Mesendoderm (in vitro differentiated cells): Measurements from ENCODE around the gene ZGPAT.

Experiments used
- DNase-seq: peaks from one replicate; pipeline ENCODE4 v3.0.0; 2013
- H2AK5ac ChIP-seq: 2 replicates; pipeline ENCODE4 v1.6.1; 2013; ENCODE audit warnings: low read length, inconsistent platforms
- H2BK120ac ChIP-seq: 2 replicates; pipeline ENCODE4 v1.6.1; 2013; ENCODE audit warnings: low read depth, mild to moderate bottlenecking, low read length, moderate library complexity, mixed read lengths
- H2BK15ac ChIP-seq: replicated peaks from 2 replicates; pipeline ENCODE4 v1.6.1; 2013; ENCODE audit warnings: low read depth, mild to moderate bottlenecking, moderate library complexity
- H2BK5ac ChIP-seq: 2 replicates; pipeline ENCODE4 v1.6.1; 2013; ENCODE audit warnings: low read length, inconsistent platforms
- H3K18ac ChIP-seq: 2 replicates; pipeline ENCODE4 v1.6.1; 2013; ENCODE audit warnings: mild to moderate bottlenecking, low read length, mixed read lengths
- H3K23ac ChIP-seq: one replicate; pipeline ENCODE4 v1.6.1; 2013; ENCODE audit warnings: low read length
- H3K27ac ChIP-seq: 2 replicates; pipeline ENCODE4 v1.5.1; 2013; ENCODE audit warnings: low read depth, mild to moderate bottlenecking, inconsistent platforms, low read length, moderate library complexity
- H3K27me3 ChIP-seq: 2 replicates; pipeline ENCODE4 v1.6.1; 2013; ENCODE audit warnings: low read length, control low read depth, mild to moderate bottlenecking, inconsistent platforms; ENCODE audit not compliant: insufficient read depth, poor library complexity
- H3K36me3 ChIP-seq: 2 replicates; pipeline ENCODE4 v1.6.1; 2013; ENCODE audit warnings: low read length, inconsistent platforms; ENCODE audit not compliant: control insufficient read depth, insufficient read depth
- H3K4ac ChIP-seq: one replicate; pipeline ENCODE4 v1.6.1; 2013; ENCODE audit warnings: low read depth, mild to moderate bottlenecking, low read length, moderate library complexity
- H3K4me1 ChIP-seq: 2 replicates; pipeline ENCODE4 v1.6.1; 2013; ENCODE audit warnings: low read depth, low read length, inconsistent platforms; ENCODE audit not compliant: control insufficient read depth
- H3K4me2 ChIP-seq: 2 replicates; pipeline ENCODE4 v1.6.1; 2013; ENCODE audit warnings: low read length
- H3K4me3 ChIP-seq: 2 replicates; pipeline ENCODE4 v1.5.1; 2013; ENCODE audit warnings: mild to moderate bottlenecking, low read length
- H3K56ac ChIP-seq: one replicate; pipeline ENCODE4 v1.6.1; 2013; ENCODE audit warnings: low read length
- H3K79me1 ChIP-seq: 2 replicates; pipeline ENCODE4 v1.6.1; 2013; ENCODE audit warnings: low read length, inconsistent platforms
- H3K79me2 ChIP-seq: 2 replicates; pipeline ENCODE4 v1.6.1; 2013; ENCODE audit warnings: mild to moderate bottlenecking, low read length; ENCODE audit not compliant: control insufficient read depth, insufficient read depth
- H3K9ac ChIP-seq: 2 replicates; pipeline ENCODE4 v1.6.1; 2013; ENCODE audit warnings: low read length, inconsistent platforms
- H4K5ac ChIP-seq: one replicate; pipeline ENCODE4 v1.6.1; 2013; ENCODE audit warnings: low read length
- H4K8ac ChIP-seq: one replicate; pipeline ENCODE4 v1.6.1; 2013; ENCODE audit warnings: low read depth, mild to moderate bottlenecking, control low read depth, low read length, moderate library complexity
- WGBS: extraction: QIAGEN DNeasy Blood & Tissue Kit; methylation state at CpG from one replicate; pipeline ENCODE4 v1.1.7; 2013; ENCODE audit warnings: low lambda C conversion rate, missing lambda C conversion rate; ENCODE audit not compliant: insufficient coverage; ENCODE audit errors: extremely low coverage; 5-methylcytosine and 5-hydroxymethylcytosine counted together

The ZGPAT gene

GRCh38 chr20:63743210-63743970, 35.6 kb downstream of the ZGPAT start:
- WGBS, result no CpG with 5 or more reads among the region's 31 CpGs
- Histone ChIP-seq H3K79me1 (no peaks in the 10 kb centered on the region), H3K4ac (no peak overlapping the region), H2AK5ac (no peak overlapping the region), H2BK15ac (no peak overlapping the region), H3K79me2 (no peaks in the 10 kb centered on the region), H2BK5ac (no peak overlapping the region), H4K8ac (no peak overlapping the region), H3K4me1 (no peaks in the 10 kb centered on the region), H3K27me3 (no peaks in the 10 kb centered on the region), H3K27ac (no peak overlapping the region), H2BK120ac (no peak overlapping the region), H4K5ac (no peak overlapping the region), H3K23ac (no peak overlapping the region), H3K4me2 (no peak overlapping the region), H3K4me3 (no peak overlapping the region), H3K18ac (no peak overlapping the region), H3K36me3 (no peaks in the 10 kb centered on the region), H3K9ac (no peak overlapping the region), H3K56ac (no peak overlapping the region)
- DNase-seq, result no peak

GRCh38 chr20:63744158-63744557, 36.3 kb downstream of the ZGPAT start:
- H2BK5ac ChIP-seq, result no peak overlapping the region
- no peak overlapping the region for H4K8ac ChIP-seq
- no peak for DNase-seq
- H2BK120ac ChIP-seq, result no peak overlapping the region
- H2BK15ac ChIP-seq, result no peak overlapping the region
- no peaks in the 10 kb centered on the region for H3K79me2 ChIP-seq
- no peak overlapping the region for H3K27ac ChIP-seq
- H3K27me3 ChIP-seq, result no peaks in the 10 kb centered on the region
- no peaks in the 10 kb centered on the region for H3K36me3 ChIP-seq
- no peak overlapping the region for H3K9ac ChIP-seq
- H3K56ac ChIP-seq, result no peak overlapping the region
- no peak overlapping the region for H4K5ac ChIP-seq
- H3K4me1 ChIP-seq, result no peaks in the 10 kb centered on the region
- H3K4me2 ChIP-seq, result no peak overlapping the region
- no peaks in the 10 kb centered on the region for H3K79me1 ChIP-seq
- no peak overlapping the region for H3K23ac ChIP-seq
- H3K18ac ChIP-seq, result no peak overlapping the region
- H3K4me3 ChIP-seq, result no peak overlapping the region
- no peak overlapping the region for H3K4ac ChIP-seq
- H2AK5ac ChIP-seq, result no peak overlapping the region
- no CpG with 5 or more reads among the region's 4 CpGs for WGBS

- Histone ChIP-seq H3K27me3 (no peaks in the 10 kb centered on the region), H2BK120ac (no peak overlapping the region), H3K56ac (no peak overlapping the region), H3K79me1 (no peaks in the 10 kb centered on the region), H3K79me2 (no peaks in the 10 kb centered on the region), H3K9ac (no peak overlapping the region), H3K36me3 (no peaks in the 10 kb centered on the region), H3K18ac (no peak overlapping the region), H2BK15ac (no peak overlapping the region), H3K23ac (no peak overlapping the region), H3K4me1 (no peaks in the 10 kb centered on the region), H4K5ac (no peak overlapping the region), H3K27ac (no peak overlapping the region), H3K4me3 (no peak overlapping the region), H2BK5ac (no peak overlapping the region), H2AK5ac (no peak overlapping the region), H4K8ac (no peak overlapping the region), H3K4me2 (no peak overlapping the region), H3K4ac (no peak overlapping the region)
- WGBS, result no CpG with 5 or more reads among the region's 25 CpGs
- DNase-seq, result no peak
Observed at GRCh38 chr20:63744574-63745423, 37.0 kb downstream of the ZGPAT start.

- Histone ChIP-seq H4K8ac (no peak overlapping the region), H3K4ac (no peak overlapping the region), H3K79me2 (no peaks in the 10 kb centered on the region), H2AK5ac (no peak overlapping the region), H2BK5ac (no peak overlapping the region), H3K36me3 (no peaks in the 10 kb centered on the region), H4K5ac (no peak overlapping the region), H3K56ac (no peak overlapping the region), H3K23ac (no peak overlapping the region), H3K18ac (no peak overlapping the region), H3K27me3 (no peaks in the 10 kb centered on the region), H3K79me1 (no peaks in the 10 kb centered on the region), H3K9ac (no peak overlapping the region), H2BK120ac (no peak overlapping the region), H2BK15ac (no peak overlapping the region), H3K4me1 (no peaks in the 10 kb centered on the region), H3K27ac (no peak overlapping the region), H3K4me2 (no peak overlapping the region), H3K4me3 (no peak overlapping the region)
- DNase-seq, result no peak
- WGBS, result no CpG with 5 or more reads among the region's 15 CpGs
Observed at GRCh38 chr20:63745424-63745805, 37.6 kb downstream of the ZGPAT start.

- Histone ChIP-seq H2BK5ac (no peak overlapping the region), H3K27me3 (no peaks in the 10 kb centered on the region), H3K18ac (no peak overlapping the region), H2AK5ac (no peak overlapping the region), H3K9ac (no peak overlapping the region), H3K23ac (no peak overlapping the region), H2BK15ac (no peak overlapping the region), H3K4ac (no peak overlapping the region), H3K56ac (no peak overlapping the region), H3K79me2 (no peaks in the 10 kb centered on the region), H3K36me3 (no peaks in the 10 kb centered on the region), H3K4me2 (no peak overlapping the region), H3K4me3 (no peak overlapping the region), H3K27ac (no peak overlapping the region), H4K8ac (no peak overlapping the region), H2BK120ac (no peak overlapping the region), H3K4me1 (no peaks in the 10 kb centered on the region), H3K79me1 (no peaks in the 10 kb centered on the region), H4K5ac (no peak overlapping the region)
- no CpG with 5 or more reads among the region's 26 CpGs for WGBS
- DNase-seq, result no peak
Observed at GRCh38 chr20:63745961-63746731, 38.3 kb downstream of the ZGPAT start.
